Inflammatory macrophage treated with lipopolysaccharide for 1 hour (primary cell): ENCODE results near the gene TXN2.
"Not testable (repeated sequence)": the region's sequence is repeated elsewhere in the genome, so short reads cannot be mapped to it uniquely, and the experiment has no call there.

Experiments
- DNase-seq, 2 donors: peaks; one replicate each; pipeline ENCODE4 v3.0.0-alpha.2; 2020 to 2022

TXN2 gene

DNA sequence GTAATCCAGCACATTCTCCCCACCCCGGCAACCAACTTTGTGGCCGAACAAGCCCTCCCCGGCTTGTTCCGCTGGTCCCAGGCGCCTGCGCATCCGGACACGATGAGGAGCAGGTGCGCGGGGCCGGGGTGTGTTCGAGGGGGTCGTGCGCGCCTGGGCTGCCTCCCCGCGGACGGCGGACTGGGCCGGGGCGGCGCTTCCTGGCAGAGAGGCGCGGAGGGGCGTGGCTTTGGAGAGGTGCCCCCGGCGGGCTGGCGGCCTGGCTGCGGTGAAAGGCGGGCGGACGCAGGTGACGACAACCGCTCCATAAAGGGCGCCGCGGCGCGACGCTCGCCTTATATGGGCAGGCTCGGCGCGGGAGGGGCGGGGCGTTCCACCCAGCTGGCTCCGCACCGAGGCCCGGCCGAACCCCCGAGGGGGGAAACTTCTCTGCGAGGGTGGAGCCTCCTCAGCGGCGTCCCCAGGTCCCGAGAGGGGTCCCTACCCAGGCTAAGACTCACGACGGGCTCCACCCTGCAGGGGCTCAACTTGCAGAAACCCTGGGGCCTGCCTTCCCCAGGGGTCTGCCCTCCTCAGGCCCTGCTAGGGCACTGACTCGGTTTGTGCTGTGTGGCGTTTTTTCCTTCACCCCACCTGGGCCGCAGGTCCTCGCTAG, 26.4 kb downstream of the TXN2 start:
- DNase-seq: peak in 1 of 2 donors; percentile 35

DNA sequence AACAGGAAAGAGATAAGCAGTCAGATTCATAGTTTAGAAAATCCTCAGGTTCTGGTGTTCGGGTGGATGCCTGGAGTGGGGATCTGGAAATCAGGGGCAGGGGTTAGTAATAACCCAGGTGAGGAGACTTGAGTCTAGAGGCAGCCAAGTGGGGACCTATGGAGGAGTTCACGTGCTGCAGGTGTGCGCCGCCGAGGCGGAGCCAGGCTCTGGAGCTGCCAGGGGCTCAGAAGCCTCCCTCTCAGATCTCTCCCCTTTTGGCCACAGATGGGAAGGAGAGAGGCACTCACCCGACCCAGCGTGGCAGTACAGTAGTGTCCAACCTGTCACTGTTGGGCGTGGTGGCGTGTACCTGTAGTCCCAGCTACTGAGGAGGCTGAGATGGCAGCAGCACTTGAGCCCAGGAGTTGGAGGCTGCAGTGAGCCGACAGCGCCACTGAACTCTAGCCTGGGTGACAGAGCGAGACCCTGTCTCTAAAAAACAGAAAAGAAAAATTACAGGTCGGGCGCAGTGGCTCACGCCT, 27.5 kb downstream of the TXN2 start:
- no peak for DNase-seq

DNA sequence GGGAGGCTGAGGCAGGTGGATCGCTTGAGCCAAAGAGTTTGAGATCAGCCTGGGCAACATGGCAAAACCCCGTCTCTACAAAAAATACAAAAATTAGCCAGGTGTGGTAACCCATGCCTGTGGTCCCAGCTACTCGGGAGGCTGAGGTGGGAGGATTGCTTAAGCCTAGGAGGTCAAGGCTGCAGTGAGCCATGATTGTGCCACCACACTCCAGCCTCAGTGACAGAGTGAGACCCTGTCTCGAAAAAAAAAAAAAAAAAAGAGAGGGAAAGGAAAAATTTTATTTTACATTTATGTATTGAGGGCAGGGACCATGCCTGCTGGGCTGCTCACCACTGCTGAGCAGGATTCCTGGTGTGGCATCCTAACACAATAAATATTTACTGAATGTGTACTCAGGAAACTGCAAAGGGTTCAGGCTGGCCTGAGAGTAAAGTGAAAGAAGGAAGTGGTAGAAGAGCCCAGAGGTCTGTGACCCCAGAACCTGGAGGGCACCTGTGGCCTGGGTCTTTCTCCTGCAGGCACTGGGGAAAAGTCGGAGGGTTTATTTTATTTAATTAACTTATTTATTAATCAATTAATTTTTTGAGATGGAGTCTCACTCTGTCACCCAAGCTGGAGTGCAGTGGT, 28.3 kb downstream of the TXN2 start:
- DNase-seq: not testable (repeated sequence)

DNA sequence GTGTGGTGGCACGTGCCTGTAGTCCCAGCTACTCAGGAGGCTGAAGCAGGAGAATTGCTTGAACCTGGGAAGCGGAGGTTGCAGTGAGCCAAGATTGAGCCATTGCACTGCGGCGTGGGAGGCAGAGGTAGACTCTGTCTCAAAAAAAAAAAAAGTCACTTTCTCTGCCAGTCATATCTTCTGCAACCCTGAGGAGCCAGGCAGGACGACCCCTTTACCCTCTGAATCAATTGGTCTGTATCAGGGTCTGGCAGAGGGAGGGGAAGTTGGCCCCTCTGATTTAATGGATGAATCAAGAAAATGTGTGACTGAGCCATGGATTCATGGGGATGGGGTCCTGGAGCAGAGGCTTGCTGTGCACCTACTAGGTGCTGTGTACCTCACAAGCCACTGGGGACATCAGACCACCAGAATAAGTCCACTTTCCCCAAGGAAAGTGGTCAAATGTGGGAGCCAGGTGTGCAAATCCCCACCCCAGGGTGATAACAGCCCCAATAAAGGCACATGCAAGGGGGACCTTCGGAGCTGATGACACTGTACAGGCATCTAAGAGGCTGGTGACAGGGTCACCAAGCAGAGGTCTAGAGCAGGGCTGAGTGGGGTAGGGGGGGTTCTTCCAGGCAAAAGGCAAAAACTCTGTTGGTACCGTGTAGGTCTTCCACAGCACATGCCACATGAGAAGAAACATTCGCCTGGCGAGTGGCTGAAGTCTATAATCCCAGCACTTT, 29.0 kb downstream of the TXN2 start:
- DNase-seq: no peak

DNA sequence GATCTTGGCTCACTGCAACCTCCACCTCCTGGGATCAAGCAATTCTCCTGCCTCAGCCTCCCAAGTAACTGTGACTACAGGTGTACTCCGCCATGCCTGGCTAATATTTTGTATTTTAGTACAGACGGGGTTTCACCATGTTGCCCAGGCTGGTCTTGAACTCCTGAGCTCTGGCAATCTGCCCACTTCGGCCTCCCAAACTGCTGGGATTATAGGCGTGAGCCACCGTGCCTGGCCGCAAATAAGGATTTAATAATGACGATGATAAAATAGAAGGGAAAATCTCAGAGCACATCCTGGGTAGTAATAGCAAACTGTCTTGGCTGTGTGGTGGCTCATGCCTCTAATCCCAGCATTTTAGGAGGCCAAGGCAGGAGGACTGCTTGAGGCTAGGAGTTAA, 30.5 kb downstream of the TXN2 start:
- DNase-seq: not testable (repeated sequence)

DNA sequence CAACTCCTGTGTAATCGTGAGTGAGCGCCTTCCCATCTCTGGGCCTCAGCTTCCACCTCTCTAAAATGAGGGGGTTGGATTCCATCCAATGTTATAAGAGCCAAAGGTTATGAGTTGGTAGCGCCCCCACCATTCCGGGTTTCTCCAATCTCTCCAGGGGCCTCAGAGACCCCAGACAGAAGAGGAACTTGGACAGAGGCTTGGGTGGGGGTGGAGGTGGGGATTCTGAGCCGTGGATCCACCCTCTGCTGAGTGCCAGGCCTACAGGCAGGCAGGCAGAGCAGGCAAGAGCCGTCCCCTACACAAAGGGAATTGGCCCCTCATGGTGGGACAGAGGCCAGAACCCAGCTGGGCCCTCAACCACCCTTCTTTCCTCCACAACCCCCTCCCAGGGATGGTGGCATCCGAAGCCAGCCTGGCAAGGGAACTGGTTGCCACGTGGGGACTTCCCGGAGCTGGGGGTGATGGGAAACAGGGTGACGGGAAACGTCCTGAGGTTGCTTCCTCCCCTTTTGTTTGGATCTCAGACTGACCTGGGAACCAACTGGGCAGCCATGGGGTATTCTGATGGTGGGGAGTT, 31.8 kb downstream of the TXN2 start:
- DNase-seq: no peak

DNA sequence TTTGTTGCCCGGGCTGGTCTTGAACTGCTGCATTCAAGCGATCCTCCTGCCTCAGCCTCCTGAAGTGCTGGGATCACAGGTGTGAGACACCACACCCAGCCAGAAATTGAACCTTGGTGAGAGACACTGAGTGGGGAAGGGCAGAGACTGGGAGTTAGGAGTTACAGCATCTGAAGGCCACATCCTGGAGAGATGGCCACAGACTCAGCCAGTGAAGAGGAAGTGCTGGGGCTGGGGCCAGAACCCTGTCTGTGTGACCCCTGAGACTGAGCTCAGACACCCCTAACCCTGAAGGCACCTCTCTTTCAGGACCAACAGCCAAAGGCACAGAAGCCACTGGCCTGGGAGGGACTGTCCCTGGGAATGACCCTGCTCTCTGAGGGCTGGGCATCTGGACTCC, 33.8 kb downstream of the TXN2 start:
- no peak for DNase-seq

DNA sequence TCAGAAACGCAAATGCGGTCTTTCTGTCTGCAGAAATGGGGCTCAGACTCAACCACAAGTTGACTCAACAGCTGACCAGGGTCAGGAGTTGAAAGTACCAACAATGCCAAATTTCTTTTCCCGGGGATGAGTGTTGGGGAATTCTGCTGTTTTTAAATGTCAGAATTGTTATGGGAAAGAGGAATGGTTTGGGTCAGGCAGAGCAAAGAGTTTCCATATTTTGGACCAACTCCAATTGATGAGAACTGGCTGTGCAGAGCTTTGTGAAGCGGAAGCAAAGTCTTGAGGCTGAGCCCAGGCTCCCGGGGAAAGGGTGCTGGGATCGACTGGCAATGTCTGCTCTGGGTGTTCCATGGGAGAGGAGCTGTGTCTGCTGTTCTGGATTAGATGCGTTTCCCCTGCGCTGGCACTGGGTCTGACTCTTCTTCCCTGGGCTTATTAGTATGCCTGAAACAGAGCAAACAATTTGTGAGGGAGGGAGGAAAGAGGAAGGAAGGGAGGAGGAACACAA, 36.2 kb downstream of the TXN2 start:
- no peak for DNase-seq

DNA sequence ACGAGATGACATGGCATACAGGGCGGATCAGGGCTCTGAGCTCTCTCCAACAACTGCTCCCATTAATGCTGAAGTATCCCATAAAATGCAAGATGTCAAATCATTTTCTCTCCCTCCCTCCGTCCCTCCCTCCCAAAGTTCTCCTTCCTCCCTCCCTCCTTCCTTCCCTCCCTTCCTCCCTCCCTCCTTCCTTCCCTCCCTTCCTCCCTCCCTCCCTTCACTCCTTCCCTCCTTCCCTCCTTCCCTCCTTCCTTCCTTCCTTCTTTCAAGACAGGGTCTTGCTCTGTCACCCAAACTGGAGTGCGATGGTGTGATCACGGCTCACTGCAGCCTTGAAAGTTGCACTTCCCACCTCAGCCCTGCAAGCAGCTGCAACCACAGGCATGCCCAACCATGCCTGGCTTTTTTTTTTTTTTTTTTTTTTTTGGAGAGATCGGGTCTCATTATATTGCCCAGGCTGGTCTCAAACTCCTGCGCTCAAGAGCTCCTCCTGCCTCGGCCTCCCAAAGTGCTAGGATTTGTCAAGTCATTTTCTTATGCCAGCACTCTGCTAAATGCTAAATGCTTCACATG, 38.2 kb downstream of the TXN2 start:
- DNase-seq: no peak

DNA sequence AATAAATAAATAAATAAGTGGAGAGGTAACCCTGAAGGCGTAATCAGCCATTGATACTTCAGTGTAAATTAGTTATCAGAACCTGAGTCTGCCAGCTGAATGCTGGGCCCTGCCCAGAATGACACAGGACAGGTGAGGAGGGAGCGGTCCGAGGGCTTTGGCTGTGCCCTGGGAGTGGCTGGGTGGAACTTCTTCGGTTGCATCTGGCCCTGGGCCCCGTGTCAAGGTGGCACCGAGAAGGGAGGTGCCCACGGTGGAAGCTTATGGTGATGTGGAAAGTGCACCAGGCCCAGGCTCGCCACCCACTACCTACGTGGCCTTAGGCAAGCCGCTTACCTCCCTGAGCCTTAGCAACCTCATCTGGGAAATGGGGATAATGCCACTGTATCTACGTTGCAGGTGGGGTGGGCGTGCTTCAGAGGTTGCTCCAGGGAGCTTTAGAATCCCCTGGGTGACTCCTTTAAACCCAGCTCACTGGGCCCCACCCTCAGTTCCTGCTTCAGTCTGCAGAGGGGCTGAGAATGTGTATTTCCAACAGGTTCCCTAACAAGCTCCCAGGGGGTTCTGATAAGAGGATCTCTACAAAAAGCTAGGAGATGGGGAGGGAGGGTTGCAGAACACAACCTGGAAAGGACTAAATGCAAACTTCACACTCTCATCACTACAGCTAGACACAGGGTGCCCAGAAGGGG, 38.8 kb downstream of the TXN2 start:
- no peak for DNase-seq

DNA sequence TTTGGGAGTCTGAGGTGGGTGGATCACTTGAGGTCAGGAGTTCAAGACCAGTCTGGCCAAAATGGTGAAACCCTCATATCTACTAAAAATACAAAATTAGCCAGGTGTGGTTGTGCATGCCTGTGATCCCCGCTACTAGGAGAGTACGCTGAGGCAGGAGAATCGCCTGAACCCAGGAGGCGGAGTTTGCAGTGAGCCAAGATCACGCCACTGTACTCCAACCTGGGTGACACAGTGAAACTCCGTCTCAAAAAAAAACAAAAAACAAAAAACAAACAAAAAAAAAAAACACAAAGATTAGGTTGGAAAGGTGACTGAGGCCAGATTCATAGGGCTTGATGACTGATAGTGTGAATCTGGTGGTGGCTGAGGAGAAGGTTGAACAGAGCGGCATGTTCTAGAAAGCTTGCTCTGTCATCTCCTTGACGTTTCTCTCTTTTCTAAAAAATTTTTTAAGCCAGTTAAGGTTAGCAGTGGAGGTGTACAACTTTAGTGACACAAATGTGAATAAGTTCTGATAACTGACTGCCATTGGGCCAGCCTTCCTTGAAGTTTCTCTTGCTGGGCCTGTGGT, 40.9 kb downstream of the TXN2 start:
- no peak for DNase-seq

DNA sequence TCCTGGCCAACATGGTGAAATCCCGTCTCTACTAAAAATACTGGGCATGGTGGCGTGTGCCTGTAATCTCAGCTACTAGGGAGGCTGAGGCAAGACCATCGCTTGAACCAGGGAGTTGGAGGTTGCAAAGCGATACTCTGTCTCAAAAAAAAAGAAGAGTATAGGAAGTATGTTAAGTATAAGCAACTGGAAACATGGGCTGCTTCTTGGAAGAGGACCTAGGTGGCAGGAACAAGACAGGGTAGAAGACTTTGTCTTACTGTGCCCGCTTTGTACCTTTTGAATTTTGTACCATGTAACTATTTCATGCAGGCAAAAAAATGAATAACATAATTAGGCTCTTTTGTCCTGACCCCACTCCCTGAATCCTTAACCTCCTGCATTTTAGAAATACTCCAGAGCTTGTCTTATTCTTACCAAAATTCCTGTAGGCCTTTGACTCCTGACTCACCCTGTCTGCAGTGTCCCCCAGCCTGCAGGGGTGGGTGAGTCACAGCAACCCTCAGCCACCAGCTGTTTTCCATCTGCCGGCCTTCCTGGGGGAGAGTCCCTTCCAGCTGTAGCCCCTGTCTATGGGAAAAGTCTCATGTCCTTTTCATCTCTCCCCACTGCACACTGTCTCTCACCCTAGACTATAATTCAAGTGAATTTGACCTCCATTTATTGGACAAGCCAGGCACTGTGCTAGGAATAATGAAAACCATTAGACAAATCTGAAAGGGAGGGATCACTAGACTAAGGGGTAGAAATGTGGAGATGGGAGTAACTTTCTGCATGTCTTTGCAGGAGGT, 41.8 kb downstream of the TXN2 start:
- DNase-seq: peak; percentile 44 to 66

DNA sequence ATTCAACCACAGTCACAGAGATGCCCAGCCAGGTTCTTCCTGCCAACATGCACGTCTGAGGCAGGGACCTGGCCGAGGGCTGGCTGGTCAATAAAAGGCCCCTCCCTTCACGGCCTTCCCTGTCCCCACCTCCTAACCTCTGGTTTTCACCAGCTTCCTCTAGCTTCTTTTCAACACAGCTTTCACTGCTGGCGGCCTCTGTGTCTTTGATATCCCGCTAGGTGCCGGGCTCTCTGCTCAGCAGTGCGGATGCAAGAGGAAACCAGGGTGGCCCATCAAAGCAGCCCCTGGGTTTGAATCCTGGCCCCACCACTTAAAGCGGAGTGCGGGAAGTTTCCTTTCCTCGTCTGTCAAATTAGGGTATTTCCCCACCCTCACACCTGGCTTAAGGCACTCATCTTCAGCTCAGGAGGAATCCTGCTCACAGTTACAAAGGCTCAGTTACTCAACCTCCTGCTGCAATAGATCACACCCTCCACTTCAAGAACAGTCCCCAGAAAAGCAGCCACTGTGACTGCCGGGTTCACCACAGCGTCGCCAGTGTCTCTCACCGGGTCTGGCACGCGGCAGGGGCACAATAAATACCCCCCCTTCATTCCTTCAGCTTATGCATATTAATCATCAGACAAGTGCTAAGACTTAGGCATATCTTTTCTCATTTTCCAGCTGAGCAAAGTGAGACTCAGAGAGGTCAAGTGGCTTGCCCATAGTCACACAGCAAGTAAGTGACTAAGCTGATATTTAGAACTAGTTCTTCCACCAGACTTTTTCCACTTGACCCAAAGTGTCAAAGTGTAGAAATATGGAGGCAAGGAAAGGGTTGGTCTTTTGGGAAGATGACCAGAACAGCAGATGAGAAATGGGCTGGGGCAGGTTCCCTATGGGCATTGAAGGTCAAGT, 45.7 kb downstream of the TXN2 start:
- DNase-seq: no peak

DNA sequence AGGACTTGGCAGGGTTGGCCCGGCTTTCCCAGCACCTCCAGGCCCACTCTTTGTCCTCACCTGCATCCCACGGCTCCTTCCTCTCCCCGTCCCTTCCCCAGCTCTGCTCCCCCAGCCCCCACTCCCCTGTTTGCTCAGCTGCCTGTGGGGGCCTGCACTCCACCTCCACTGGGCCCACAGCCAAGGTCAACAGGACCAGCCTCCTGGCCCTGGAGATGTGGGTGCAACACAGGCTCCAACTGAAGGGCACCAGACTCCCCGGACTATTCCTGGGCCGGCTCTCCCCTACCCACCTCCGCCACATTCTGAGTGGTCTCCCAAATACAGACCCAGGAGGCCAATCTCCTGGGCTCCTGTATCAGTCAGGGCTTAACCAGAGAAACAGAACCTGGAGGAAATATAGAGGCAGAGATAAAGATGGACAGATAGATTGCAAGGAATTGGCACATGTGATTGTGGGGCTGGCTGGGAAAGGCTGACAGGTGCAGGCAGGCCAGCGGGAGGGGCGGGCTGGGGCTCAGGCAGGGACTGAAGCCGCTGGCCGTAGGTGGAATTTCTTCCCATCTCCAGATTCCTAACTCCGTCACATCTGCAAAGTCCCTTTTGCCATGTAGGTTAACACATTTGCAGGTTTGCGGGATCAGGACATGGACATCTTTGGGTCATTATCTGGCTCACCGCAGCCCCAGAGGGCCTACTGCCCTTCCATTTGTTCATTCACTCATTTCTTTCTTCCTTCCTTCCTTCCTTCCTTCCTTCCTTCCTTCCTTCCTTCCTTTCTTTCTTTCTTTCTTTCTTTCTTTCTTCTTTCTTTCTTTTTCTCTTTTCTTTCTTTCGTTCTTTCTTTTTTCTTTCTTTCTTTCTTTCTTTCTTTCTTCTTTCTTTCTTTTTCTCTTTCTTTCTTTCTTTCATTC, 47.9 kb downstream of the TXN2 start:
- no peak for DNase-seq

DNA sequence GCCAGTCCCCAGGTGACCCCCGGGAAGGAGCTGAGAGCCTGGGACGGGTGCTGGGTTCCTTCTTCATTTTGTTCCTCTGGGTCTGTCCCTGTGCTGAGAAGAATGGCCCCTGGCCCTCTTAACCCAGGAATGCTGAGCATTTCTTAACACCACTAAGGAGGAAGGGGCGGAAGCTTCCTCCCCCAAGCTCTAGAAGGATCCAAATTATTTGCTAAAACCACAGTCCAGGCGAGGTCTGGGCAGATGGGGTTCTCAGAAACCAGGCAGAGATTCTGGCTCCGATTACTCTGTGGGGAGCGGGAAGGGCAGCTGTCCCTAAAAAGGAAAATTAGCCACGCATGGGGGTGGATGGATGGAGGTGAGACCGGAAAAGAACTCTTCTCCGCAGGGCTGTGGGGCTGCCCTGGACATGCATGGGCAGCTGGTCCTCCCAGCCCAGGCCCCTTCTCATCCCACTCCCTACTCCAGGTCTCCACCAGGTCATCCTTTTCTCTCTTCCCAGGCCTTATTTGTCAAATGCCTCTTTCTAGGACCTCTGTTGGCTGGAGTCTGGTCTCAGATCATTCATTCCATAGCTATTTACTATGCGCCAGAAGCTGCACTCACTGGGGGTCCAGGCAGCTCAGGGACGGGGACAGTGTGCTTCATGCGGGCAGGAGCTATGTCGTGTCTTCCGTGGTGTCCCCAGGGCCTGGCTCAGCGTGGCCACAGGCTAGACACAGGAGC, 48.7 kb downstream of the TXN2 start:
- DNase-seq: no peak

DNA sequence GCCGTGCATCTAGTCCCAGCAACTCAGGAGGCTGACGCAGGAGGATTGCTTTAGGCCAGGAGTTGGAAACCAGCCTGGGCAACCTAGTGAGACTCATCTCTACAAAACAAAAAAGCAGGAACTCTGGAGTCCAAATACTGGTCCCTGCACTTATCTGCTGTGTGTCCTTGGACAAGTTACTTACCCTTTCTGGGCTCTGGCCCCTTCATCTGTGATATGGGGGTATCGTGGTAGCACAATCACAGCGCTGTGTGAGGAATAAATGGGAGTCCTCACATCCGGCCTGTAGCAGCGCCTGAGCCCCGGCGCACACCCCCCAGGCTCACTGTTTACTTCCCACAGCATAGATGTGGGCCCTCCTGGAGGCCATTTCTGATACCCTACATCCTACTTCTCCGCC, 49.5 kb downstream of the TXN2 start:
- DNase-seq: no peak

DNA sequence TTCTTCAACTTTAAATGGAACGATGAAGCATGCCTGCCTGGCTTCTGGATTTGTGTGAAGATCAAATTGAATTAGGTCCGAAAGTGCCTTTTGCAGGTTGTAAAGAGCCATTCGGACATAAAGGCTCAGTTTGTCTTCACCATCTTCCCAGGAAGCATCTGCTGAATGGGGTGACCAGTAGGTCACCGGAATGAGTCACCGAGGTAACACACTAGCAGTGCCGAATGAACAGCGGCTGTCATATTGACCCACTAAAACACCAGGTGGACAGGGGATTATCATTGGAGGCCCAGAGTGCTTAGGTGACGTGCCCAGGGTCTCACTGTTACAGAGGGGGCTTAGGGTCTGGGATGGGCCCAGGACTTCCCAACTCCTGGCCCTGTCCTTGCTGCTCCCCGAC, 50.6 kb downstream of the TXN2 start:
- no peak for DNase-seq

DNA sequence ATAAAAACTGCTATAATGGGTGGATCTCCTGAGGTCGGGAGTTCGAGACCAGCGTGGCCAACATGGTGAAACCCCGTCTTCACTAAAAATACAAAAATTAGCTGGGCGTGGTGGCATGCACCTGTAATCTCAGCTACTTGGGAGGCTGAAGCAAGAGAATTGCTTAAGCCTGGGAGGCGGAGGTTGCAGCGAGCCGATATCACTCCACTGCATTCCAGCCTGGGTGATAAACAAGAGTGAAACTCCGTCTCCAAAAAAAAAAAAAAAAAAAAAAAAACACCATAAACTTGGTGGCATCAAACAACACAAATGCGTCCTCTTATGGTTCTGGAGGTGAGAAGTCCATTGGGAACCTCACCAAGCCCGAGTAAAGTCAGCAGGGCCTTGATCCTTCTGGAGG, 53.5 kb downstream of the TXN2 start:
- DNase-seq: not testable (repeated sequence)
